A549 (cell line): ENCODE measurements around the gene SPDYE1.
"Not testable (repeated sequence)": the region's sequence is repeated elsewhere in the genome, so short reads cannot be mapped to it uniquely, and the experiment has no call there.

Experiments
- CEBPB ChIP-seq, 2 experiments: fragments of >200 bp in 1 of 2; sonication (Bioruptor Twin) in 1 of 2; formaldehyde crosslinking in 1 of 2; IDR thresholded peaks; 2 replicates each; pipeline ENCODE4 v1.6.1; 2012 to 2016
- EP300 ChIP-seq, 2 experiments: fragments of >200 bp; sonication (Bioruptor Twin); formaldehyde crosslinking; IDR thresholded peaks; 2 replicates in 1 of 2; 3 replicates in 1 of 2; pipeline ENCODE4 v1.6.1; 2016 to 2017
- HOXB5 ChIP-seq: fragments of 250-450 bp; sonication (Bioruptor Pico); IDR thresholded peaks from 2 replicates; pipeline ENCODE4 v1.5.0; 2020; ENCODE audit warnings: mild to moderate bottlenecking, moderate library complexity
- RAD21 ChIP-seq, 2 experiments: fragments of >200 bp in 1 of 2; sonication (Bioruptor Twin) in 1 of 2; formaldehyde crosslinking in 1 of 2; IDR thresholded peaks in 1 of 2; conservative IDR thresholded peaks in 1 of 2; 2 replicates in 1 of 2; 3 replicates in 1 of 2; pipeline ENCODE4 v1.6.1; 2012 to 2018; ENCODE audit warnings: inconsistent platforms in 1 of 2
- TF ChIP-seq, protein P1 (sequence below): fragments of >200 bp; sonication (Bioruptor Twin); formaldehyde crosslinking; IDR thresholded peaks from 3 replicates; pipeline ENCODE4 v1.5.1; 2016

DNA sequence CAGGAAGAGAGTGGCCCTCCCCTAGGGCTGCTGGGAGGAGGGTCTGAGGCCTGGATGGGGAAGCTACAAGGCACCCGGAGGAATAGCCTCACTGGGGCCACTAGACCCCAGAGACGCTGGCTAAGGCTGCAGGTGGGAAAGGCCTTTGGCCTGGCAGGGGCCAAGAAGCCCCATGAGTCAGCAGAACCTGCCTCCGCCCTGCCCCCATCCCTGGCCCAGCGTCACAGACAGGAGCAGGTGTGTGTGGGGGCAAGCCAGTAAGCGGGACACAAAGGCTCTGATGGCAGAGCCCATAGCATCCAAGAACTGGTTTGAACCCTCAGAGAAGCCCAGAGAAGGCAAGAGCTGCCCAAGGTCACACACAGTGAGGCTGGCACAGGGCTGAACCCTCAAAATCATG lies 27.0 kb upstream of the SPDYE1 start:
- not testable (repeated sequence) for TF ChIP-seq EP300 (IDR thresholded peaks at IDR 0.05); RAD21 (conservative IDR thresholded peaks at IDR 0.05 in 1 of 2, IDR thresholded peaks at IDR 0.05 in 1 of 2); CEBPB (IDR thresholded peaks at IDR 0.05); HOXB5 (CRISPR knock-in tag)
- TF ChIP-seq, protein P1, sequence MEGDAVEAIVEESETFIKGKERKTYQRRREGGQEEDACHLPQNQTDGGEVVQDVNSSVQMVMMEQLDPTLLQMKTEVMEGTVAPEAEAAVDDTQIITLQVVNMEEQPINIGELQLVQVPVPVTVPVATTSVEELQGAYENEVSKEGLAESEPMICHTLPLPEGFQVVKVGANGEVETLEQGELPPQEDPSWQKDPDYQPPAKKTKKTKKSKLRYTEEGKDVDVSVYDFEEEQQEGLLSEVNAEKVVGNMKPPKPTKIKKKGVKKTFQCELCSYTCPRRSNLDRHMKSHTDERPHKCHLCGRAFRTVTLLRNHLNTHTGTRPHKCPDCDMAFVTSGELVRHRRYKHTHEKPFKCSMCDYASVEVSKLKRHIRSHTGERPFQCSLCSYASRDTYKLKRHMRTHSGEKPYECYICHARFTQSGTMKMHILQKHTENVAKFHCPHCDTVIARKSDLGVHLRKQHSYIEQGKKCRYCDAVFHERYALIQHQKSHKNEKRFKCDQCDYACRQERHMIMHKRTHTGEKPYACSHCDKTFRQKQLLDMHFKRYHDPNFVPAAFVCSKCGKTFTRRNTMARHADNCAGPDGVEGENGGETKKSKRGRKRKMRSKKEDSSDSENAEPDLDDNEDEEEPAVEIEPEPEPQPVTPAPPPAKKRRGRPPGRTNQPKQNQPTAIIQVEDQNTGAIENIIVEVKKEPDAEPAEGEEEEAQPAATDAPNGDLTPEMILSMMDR = not testable (repeated sequence)
